GM21528 (cell line): ENCODE measurements around the gene CIP2A.
"Not testable (repeated sequence)": the region's sequence is repeated elsewhere in the genome, so short reads cannot be mapped to it uniquely, and the experiment has no call there.

Experiments used
- ATAC-seq: cut with Tn5 transposase; IDR thresholded peaks from one replicate; pipeline ENCODE4 v1.9.1; 2021; ENCODE audit warnings: mild to moderate bottlenecking, moderate library complexity; ENCODE audit not compliant: unreplicated experiment, low FRiP score

CIP2A gene

GRCh38 chr3:108589081-108589997 lies at the start of gene CIP2A, which contains the start of gene DZIP3:
CIP2A (minus strand) TSS chr3:108589438; CDS start chr3:108589375, 63 bp downstream.
DZIP3 (plus strand) TSS chr3:108589722; CDS start chr3:108605407, 15,685 bp downstream.
- ATAC-seq, result peak; percentile 94

- no peak for ATAC-seq
Observed at GRCh38 chr3:108629974-108630373, 40.7 kb upstream of the CIP2A start.

DNA sequence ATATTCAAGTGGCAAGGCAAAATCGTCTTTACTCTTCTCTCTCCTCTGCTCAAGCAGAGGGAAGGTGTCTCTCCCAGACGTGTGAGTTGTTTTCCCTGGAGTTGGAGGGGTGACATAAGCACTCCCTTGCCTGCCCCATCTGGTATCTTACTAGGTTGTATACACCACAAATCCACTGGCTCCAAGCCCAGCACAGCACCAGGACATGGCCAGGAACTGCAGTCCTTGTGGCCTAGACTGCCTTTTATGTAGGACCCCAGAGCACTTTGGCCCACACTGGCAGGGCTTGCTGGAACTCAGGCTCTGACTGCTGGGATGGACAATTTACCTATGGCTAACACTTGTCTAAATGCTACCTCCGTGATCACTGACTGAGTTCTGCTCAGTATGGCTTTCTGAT lies 34.3 kb upstream of the CIP2A start:
- no peak for ATAC-seq

- ATAC-seq, result no peak
Observed at GRCh38 chr3:108620250-108620649, 31.0 kb upstream of the CIP2A start.

GRCh38 chr3:108616090-108616489 lies 26.9 kb upstream of the CIP2A start:
- not testable (repeated sequence) for ATAC-seq

DNA sequence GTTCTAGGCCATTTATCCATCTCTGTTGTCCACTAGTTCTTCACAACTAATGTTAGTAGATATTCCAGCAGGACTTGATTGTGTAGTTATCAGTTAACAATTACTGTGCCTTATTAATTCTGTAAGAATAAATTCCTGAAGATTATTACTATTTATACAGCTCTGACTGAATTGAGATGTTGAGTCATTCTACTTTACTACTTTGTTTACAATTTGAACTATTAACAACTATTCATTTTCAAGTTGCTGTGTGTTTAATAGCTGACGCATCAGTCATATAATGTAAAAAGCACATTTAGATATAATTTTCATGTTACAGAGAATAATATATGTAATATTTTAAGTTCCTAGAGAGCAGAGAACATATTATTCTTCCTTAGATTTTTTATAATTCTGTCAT lies 21.4 kb upstream of the CIP2A start:
- ATAC-seq, result no peak

GRCh38 chr3:108608750-108609149 lies 19.5 kb upstream of the CIP2A start:
- ATAC-seq, result no peak

GRCh38 chr3:108605491-108605890 lies 16.3 kb upstream of the CIP2A start:
- ATAC-seq, result no peak

DNA sequence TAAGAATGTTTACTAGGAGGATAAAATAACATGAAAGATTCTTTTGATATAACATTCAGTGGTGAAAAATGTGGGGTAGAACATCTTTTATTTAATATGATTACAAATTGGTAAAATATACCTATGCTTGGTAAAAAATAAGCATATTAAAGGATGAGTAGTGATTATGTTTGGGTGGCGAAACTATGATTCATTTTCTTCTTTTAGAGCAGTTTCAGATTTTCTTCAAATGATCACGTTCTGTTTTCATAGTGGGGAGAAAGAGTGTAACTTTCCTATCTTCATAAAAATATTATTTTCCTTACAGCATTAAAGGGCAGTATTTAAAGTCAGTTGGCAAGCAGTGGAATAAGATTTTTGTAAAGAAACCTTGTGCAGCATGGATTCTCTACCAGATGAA lies 15.8 kb upstream of the CIP2A start:
- ATAC-seq, result no peak

- ATAC-seq, result no peak
Observed at GRCh38 chr3:108603691-108604090, 14.5 kb upstream of the CIP2A start.

GRCh38 chr3:108602935-108603294 lies 13.7 kb upstream of the CIP2A start:
- ATAC-seq, result no peak

DNA sequence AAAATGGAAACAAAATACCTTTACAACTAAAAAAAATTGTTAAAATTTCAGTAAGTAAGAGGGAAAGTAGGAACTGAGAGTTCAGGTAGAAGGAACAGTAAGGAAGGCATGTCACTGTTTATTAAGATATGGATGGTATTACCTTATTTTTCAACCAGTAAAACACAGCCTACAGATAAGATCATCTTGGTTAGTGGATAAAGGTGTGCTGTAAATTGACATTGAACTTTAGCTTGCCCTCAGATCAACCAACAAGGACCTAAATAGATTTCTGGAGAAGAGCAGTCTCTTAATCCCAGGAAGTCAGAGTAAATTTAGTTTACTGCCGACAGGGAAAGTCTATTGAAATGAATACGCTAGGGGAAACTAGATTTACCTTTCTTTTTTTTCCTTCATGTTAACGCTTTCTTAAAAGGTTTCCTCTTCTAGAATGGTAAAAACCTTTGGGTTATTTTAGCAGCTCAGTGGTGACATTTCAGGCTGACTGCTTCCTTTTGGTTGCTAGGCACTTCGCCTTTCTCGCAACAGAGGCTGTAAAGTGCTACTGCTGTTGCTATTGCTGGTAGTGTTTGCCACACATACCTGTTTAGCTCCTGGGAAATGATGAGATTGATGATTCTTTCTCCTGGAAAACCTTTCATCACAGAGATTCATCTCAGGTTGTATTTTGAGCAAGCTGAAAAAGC lies 13.2 kb upstream of the CIP2A start:
- ATAC-seq, result peak; percentile 50

- no peak for ATAC-seq
Observed at GRCh38 chr3:108599677-108600409, 10.6 kb upstream of the CIP2A start.

- ATAC-seq, result no peak
Observed at GRCh38 chr3:108598375-108598774, 9.1 kb upstream of the CIP2A start.

GRCh38 chr3:108595321-108595720 lies 6.1 kb upstream of the CIP2A start:
- ATAC-seq, result no peak

GRCh38 chr3:108590460-108590859 lies 1.2 kb upstream of the CIP2A start:
- ATAC-seq, result no peak

- ATAC-seq, result no peak
Observed at GRCh38 chr3:108589998-108590323, 723 bp upstream of the CIP2A start.

- ATAC-seq, result no peak
Observed at GRCh38 chr3:108588601-108589000, 637 bp downstream of the CIP2A start.

GRCh38 chr3:108578064-108578463 lies 11.2 kb downstream of the CIP2A start:
- ATAC-seq, result no peak

GRCh38 chr3:108569336-108569735 lies 19.9 kb downstream of the CIP2A start:
- no peak for ATAC-seq

DNA sequence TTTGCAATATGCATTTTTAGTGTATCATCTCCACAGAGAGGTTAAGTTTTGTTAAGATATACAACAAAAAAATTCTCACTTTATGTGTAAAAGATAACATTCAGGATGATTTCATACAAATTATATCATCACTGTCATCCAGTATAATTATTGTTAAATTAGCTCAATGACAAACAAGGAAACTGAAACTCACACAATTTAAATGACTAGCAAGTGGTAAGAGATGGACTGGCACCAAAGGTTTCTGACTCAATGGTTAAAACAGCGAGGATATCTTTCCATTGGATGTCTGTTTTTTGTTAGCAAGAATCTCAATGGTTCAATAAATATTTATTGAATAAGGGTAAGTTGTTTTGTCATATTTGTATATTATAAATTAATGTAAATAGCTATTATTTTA lies 22.6 kb downstream of the CIP2A start:
- no peak for ATAC-seq
